Measurements from ENCODE around the gene LY6G5C. TPM values are rescaled to one million over a fixed set of nuclear protein-coding genes. Genes with fewer than 3 reads are reported as not detected.

LY6G5C gene
- total and polyA plus RNA-seq, 2 of the 13 experiments (the other 11 are each of a cell fraction or from before 2014, with no cell fraction given), result 0.33 to 0.55 TPM

DNA sequence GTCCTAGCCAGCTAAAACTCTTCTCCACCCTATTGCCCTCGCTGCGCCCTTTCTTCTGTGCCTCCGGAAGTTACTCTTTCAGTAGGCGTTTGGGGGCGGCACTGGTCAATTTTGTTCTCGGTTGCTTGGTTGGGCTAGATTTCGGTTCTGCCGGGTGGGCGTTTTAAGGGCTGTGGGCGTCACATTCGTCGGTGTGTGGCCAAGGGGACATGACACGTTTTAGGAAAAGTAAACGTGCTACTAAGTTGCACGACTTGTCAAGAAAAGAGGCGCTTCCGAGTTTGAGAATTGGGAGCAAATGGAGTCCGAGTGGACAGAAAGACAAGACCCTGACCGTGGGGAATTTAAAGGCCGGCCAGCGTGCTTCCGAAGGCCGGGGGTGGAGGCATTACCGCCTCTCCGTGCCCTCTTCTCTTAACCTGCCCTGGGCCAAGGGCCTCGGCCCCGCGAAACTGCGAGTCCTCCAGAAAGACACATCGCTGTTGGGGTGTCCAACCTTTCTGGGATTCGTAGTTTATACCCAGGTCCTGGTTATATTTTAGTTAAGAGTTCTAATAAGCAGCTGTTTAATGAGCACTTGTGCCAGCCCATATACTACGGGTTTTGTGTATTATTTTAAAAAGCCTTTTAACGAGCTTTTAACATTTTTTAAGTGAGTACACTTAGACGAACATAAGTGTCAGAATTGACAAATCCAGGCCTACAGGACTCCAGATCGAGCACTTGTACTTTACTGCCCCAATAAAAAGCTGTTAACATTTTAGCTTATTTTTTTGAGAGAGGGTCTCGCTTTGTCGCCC, 27.7 kb downstream of the LY6G5C start (continued):
- TF ChIP-seq JUNB (CRISPR knock-in tag; IDR thresholded peaks at IDR 0.05; ENCODE audit: borderline replicate concordance), result no peak; the same call in 1 of the 2 replicates
- TF ChIP-seq FLYWCH1 (CRISPR knock-in tag; IDR thresholded peaks at IDR 0.05), result peak; percentile 85; the same call in 1 of the 2 replicates
- peak; percentile 16; the same call in 1 of the 2 replicates for TF ChIP-seq RBFOX2 (IDR thresholded peaks at IDR 0.05; ENCODE audit: low read depth, low read length)
- no peak for TF ChIP-seq ZZZ3 (CRISPR knock-in tag; IDR thresholded peaks at IDR 0.05; ENCODE audit: borderline replicate concordance)
- no peak; the same call in 1 of the 2 replicates for TF ChIP-seq KMT2A (CRISPR knock-in tag; IDR thresholded peaks at IDR 0.05)
- TF ChIP-seq HNRNPH1 (optimal IDR thresholded peaks at IDR 0.05; ENCODE audit: low read depth, low read length), result no peak
- no peak for TF ChIP-seq MAFG (CRISPR knock-in tag; IDR thresholded peaks at IDR 0.05)
- TF ChIP-seq TOPORS (CRISPR knock-in tag; IDR thresholded peaks at IDR 0.05), result 0 out of 2 replicates have a peak, but pooled peaks have one; percentile 14
- TF ChIP-seq ZNF382 (CRISPR knock-in tag; IDR thresholded peaks at IDR 0.05; ENCODE audit: borderline replicate concordance), result no peak
- TF ChIP-seq KMT2B (CRISPR knock-in tag; IDR thresholded peaks at IDR 0.05), result no peak
- TF ChIP-seq, protein P1, sequence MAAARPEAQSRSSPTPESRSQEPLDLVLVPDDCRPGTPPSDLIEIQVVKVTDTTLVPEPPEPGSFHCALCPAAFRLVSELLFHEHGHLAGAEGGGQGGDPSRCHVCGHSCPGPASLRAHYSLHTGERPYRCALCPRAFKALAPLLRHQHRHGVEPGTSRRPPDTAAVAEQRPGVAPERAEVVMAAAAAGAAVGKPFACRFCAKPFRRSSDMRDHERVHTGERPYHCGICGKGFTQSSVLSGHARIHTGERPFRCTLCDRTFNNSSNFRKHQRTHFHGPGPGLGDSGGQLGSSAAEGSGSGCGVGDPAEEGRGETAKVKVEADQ (CRISPR knock-in tag; IDR thresholded peaks at IDR 0.05; ENCODE audit: borderline replicate concordance), result no peak
- no peak for TF ChIP-seq PRPF4 (IDR thresholded peaks at IDR 0.05; ENCODE audit: low read depth, low read length, poor library complexity, severe bottlenecking)
- TF ChIP-seq, protein P2, sequence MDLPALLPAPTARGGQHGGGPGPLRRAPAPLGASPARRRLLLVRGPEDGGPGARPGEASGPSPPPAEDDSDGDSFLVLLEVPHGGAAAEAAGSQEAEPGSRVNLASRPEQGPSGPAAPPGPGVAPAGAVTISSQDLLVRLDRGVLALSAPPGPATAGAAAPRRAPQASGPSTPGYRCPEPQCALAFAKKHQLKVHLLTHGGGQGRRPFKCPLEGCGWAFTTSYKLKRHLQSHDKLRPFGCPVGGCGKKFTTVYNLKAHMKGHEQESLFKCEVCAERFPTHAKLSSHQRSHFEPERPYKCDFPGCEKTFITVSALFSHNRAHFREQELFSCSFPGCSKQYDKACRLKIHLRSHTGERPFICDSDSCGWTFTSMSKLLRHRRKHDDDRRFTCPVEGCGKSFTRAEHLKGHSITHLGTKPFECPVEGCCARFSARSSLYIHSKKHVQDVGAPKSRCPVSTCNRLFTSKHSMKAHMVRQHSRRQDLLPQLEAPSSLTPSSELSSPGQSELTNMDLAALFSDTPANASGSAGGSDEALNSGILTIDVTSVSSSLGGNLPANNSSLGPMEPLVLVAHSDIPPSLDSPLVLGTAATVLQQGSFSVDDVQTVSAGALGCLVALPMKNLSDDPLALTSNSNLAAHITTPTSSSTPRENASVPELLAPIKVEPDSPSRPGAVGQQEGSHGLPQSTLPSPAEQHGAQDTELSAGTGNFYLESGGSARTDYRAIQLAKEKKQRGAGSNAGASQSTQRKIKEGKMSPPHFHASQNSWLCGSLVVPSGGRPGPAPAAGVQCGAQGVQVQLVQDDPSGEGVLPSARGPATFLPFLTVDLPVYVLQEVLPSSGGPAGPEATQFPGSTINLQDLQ (CRISPR knock-in tag; IDR thresholded peaks at IDR 0.05), result no peak
- TF ChIP-seq, protein P3, sequence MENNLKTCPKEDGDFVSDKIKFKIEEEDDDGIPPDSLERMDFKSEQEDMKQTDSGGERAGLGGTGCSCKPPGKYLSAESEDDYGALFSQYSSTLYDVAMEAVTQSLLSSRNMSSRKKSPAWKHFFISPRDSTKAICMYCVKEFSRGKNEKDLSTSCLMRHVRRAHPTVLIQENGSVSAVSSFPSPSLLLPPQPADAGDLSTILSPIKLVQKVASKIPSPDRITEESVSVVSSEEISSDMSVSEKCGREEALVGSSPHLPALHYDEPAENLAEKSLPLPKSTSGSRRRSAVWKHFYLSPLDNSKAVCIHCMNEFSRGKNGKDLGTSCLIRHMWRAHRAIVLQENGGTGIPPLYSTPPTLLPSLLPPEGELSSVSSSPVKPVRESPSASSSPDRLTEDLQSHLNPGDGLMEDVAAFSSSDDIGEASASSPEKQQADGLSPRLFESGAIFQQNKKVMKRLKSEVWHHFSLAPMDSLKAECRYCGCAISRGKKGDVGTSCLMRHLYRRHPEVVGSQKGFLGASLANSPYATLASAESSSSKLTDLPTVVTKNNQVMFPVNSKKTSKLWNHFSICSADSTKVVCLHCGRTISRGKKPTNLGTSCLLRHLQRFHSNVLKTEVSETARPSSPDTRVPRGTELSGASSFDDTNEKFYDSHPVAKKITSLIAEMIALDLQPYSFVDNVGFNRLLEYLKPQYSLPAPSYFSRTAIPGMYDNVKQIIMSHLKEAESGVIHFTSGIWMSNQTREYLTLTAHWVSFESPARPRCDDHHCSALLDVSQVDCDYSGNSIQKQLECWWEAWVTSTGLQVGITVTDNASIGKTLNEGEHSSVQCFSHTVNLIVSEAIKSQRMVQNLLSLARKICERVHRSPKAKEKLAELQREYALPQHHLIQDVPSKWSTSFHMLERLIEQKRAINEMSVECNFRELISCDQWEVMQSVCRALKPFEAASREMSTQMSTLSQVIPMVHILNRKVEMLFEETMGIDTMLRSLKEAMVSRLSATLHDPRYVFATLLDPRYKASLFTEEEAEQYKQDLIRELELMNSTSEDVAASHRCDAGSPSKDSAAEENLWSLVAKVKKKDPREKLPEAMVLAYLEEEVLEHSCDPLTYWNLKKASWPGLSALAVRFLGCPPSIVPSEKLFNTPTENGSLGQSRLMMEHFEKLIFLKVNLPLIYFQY (CRISPR knock-in tag; IDR thresholded peaks at IDR 0.05; ENCODE audit: borderline replicate concordance), result no peak
- TF ChIP-seq, protein P4, sequence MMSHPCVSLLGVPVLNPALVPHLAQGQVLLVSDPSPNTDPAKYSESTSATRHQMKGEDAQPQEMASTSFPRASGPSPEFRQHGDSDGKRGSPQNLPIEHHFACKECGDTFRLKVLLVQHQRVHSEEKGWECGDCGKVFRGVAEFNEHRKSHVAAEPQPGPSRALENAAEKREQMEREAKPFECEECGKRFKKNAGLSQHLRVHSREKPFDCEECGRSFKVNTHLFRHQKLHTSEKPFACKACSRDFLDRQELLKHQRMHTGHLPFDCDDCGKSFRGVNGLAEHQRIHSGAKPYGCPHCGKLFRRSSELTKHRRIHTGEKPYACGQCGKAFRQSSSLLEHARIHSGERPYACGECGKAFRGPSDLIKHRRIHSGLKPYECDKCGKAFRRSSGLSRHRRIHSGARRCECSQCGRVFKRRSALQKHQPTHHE (CRISPR knock-in tag; IDR thresholded peaks at IDR 0.05; ENCODE audit: borderline replicate concordance), result no peak
- TF ChIP-seq PRMT3 (CRISPR knock-in tag; IDR thresholded peaks at IDR 0.05; ENCODE audit: borderline replicate concordance, low read depth), result no peak
- peak; percentile 58 for TF ChIP-seq ZNF605 (CRISPR knock-in tag; IDR thresholded peaks at IDR 0.05)
- TF ChIP-seq ZNF7 (CRISPR knock-in tag; IDR thresholded peaks at IDR 0.05), result no peak
- TF ChIP-seq, protein P5, sequence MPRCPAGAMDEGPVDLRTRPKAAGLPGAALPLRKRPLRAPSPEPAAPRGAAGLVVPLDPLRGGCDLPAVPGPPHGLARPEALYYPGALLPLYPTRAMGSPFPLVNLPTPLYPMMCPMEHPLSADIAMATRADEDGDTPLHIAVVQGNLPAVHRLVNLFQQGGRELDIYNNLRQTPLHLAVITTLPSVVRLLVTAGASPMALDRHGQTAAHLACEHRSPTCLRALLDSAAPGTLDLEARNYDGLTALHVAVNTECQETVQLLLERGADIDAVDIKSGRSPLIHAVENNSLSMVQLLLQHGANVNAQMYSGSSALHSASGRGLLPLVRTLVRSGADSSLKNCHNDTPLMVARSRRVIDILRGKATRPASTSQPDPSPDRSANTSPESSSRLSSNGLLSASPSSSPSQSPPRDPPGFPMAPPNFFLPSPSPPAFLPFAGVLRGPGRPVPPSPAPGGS (CRISPR knock-in tag; IDR thresholded peaks at IDR 0.05), result no peak
